Measurements from ENCODE around the gene RRH. TPM values are rescaled to one million over a fixed set of nuclear protein-coding genes. Genes with fewer than 3 reads are reported as not detected.

Gene RRH
- total RNA-seq, 4 donors from 2014 or later: 0.18 to 0.19 TPM; not detected in 2

GRCh38 chr4:109876634-109877265 lies 49.0 kb downstream of the RRH start:
- Histone ChIP-seq H3K4me1 (peaks cover 0 to 11% (median 0%) of the 10 kb centered on the region in 3 donors), H3K36me3 (no peaks in the 10 kb centered on the region), H3K27me3 (no peaks in the 10 kb centered on the region), H3K9me3 (no peaks in the 10 kb centered on the region), H3K27ac (no peak overlapping the region), H3K4me3 (no peak overlapping the region)
- intact Hi-C loops (cut with DNase I): no loop called here
- 89 to 93% methylated on average over 2 of the region's 2 CpGs for WGBS, 2 donors
- TF ChIP-seq POLR2A (IDR thresholded peaks at IDR 0.05) (no peak), CTCF (IDR thresholded peaks at IDR 0.05) (no peak)
- DNase-seq: no peak

- no peak overlapping the region for H3K4me3 ChIP-seq
- no peaks in the 10 kb centered on the region for H3K36me3 ChIP-seq
- H3K9me3 ChIP-seq: no peaks in the 10 kb centered on the region
- WGBS, 2 donors: 45 to 54% methylated on average over 3 of the region's 3 CpGs
- H3K27ac ChIP-seq: no peak overlapping the region
- peaks cover 0 to 11% (median 0%) of the 10 kb centered on the region in 3 donors for H3K4me1 ChIP-seq
- no peak for DNase-seq
- intact Hi-C loops (cut with DNase I): no loop called here
- TF ChIP-seq CTCF (IDR thresholded peaks at IDR 0.05) (no peak), POLR2A (IDR thresholded peaks at IDR 0.05) (no peak)
- no peaks in the 10 kb centered on the region for H3K27me3 ChIP-seq
Measured at GRCh38 chr4:109877400-109877799, 49.6 kb downstream of the RRH start.

GRCh38 chr4:109878355-109878754 lies 50.6 kb downstream of the RRH start:
- intact Hi-C loops (cut with DNase I): no loop called here
- H3K9me3 ChIP-seq: no peaks in the 10 kb centered on the region
- no peak for TF ChIP-seq CTCF (IDR thresholded peaks at IDR 0.05)
- TF ChIP-seq POLR2A (IDR thresholded peaks at IDR 0.05): no peak
- H3K4me1 ChIP-seq: peaks cover 0 to 11% (median 0%) of the 10 kb centered on the region in 3 donors
- H3K36me3 ChIP-seq: no peaks in the 10 kb centered on the region
- H3K27ac ChIP-seq: no peak overlapping the region
- 67 to 80% methylated on average over 2 of the region's 2 CpGs for WGBS, 2 donors
- no peaks in the 10 kb centered on the region for H3K27me3 ChIP-seq
- H3K4me3 ChIP-seq: no peak overlapping the region
- DNase-seq: no peak

GRCh38 chr4:109879081-109879480 lies 51.3 kb downstream of the RRH start:
- Histone ChIP-seq H3K27me3 (no peaks in the 10 kb centered on the region), H3K36me3 (no peaks in the 10 kb centered on the region), H3K4me3 (no peak overlapping the region), H3K27ac (no peak overlapping the region), H3K4me1 (peaks cover 0 to 6% (median 0%) of the 10 kb centered on the region in 3 donors), H3K9me3 (no peaks in the 10 kb centered on the region)
- 86 to 100% methylated on average over 3 to 5 of the region's 12 CpGs for WGBS, 2 donors
- no peak for DNase-seq
- intact Hi-C loops (cut with DNase I): no loop called here
- TF ChIP-seq CTCF (IDR thresholded peaks at IDR 0.05): no peak
- no peak for TF ChIP-seq POLR2A (IDR thresholded peaks at IDR 0.05)

- intact Hi-C loops (cut with DNase I): no loop called here
- TF ChIP-seq CTCF (IDR thresholded peaks at IDR 0.05) (no peak), POLR2A (IDR thresholded peaks at IDR 0.05) (no peak)
- 93 to 100% methylated on average over 2 to 6 of the region's 7 CpGs for WGBS, 2 donors
Measured at GRCh38 chr4:109879636-109880314, 52.0 kb downstream of the RRH start.

More at GRCh38 chr4:109879636-109880314, 52.0 kb downstream of the RRH start:
- no peak overlapping the region for H3K27ac ChIP-seq
- H3K9me3 ChIP-seq: no peaks in the 10 kb centered on the region
- H3K4me1 ChIP-seq: no peaks in the 10 kb centered on the region
- no peaks in the 10 kb centered on the region for H3K36me3 ChIP-seq
- H3K27me3 ChIP-seq: no peaks in the 10 kb centered on the region
- H3K4me3 ChIP-seq: no peak overlapping the region
- no peak for DNase-seq
